Caco-2 (cell line): Measurements from ENCODE around the gene TBC1D2B. TPM values are rescaled to one million over a fixed set of nuclear protein-coding genes. Genes with fewer than 3 reads are reported as not detected.

Source experiments
- BruUV-seq: library from RNA; stranded (reverse); fragments of 400-500 nt; replicated peaks from 2 replicates; lab custom pipeline; 2021; lab: Mats Ljungman, UMichigan
- CTCF ChIA-PET: fragments of 300-600 bp; sonication (Branson Sonifier 250); formaldehyde crosslinking; loops from one replicate; lab custom pipeline; 2022; ENCODE audit warnings: antibody characterized with exemption; lab: Charles Lee
- POLR2A ChIA-PET: fragments of 300-600 bp; sonication (Branson Sonifier 250); formaldehyde crosslinking; loops from one replicate; lab custom pipeline; 2022; ENCODE audit warnings: antibody characterized with exemption; lab: Charles Lee
- DNase-seq, 2 experiments: peaks; one replicate each; pipeline versions ENCODE4 v3.0.0 to v3.0.0-alpha.2; 2020 to 2022
- H3K27me3 ChIP-seq: replicated peaks from 2 replicates; pipeline ENCODE4 v1.6.0; 2011; ENCODE audit warnings: low read length; ENCODE audit not compliant: control insufficient read depth, insufficient read depth
- H3K36me3 ChIP-seq: 2 replicates; pipeline ENCODE4 v1.5.1; 2011; ENCODE audit warnings: low read length; ENCODE audit not compliant: control insufficient read depth, insufficient read depth
- H3K4me1 ChIP-seq: fragments of 250-450 bp; sonication (Bioruptor Pico); 2 replicates; pipeline ENCODE4 v1.5.1; 2020; ENCODE audit warnings: mild to moderate bottlenecking
- H3K4me3 ChIP-seq: 2 replicates; pipeline ENCODE4 v1.5.1; 2011; ENCODE audit warnings: low read depth, mild to moderate bottlenecking, control low read depth, low read length
- H3K9me3 ChIP-seq: fragments of 250-450 bp; sonication (Bioruptor Pico); 2 replicates; pipeline ENCODE4 v1.5.1; 2020; ENCODE audit warnings: mild to moderate bottlenecking, moderate library complexity
- H3K27ac Mint-ChIP-seq: one replicate; pipeline ENCODE4 v1.8.0; 2022; ENCODE audit warnings: mixed read lengths; ENCODE audit not compliant: unreplicated experiment
- H3K27me3 Mint-ChIP-seq: one replicate; pipeline ENCODE4 v1.8.0; 2022; ENCODE audit warnings: mixed read lengths; ENCODE audit not compliant: insufficient read depth, unreplicated experiment
- H3K36me3 Mint-ChIP-seq: one replicate; pipeline ENCODE4 v1.8.0; 2022; ENCODE audit warnings: mild to moderate bottlenecking, mixed read lengths; ENCODE audit not compliant: insufficient read depth, unreplicated experiment
- H3K4me1 Mint-ChIP-seq: one replicate; pipeline ENCODE4 v1.8.0; 2022; ENCODE audit warnings: low read depth, mixed read lengths; ENCODE audit not compliant: unreplicated experiment
- H3K4me3 Mint-ChIP-seq: one replicate; pipeline ENCODE4 v1.8.0; 2022; ENCODE audit warnings: mild to moderate bottlenecking, moderate library complexity, mixed read lengths; ENCODE audit not compliant: unreplicated experiment
- H3K9me3 Mint-ChIP-seq: one replicate; pipeline ENCODE4 v1.8.0; 2022; ENCODE audit warnings: mixed read lengths; ENCODE audit not compliant: unreplicated experiment
- intact Hi-C: fragments of 100-400 bp; cut with micrococcal nuclease; formaldehyde crosslinking; loops from one replicate; pipeline ENCODE4 v1.10.0; 2022; ENCODE audit not compliant: unreplicated experiment
- total RNA-seq: library from RNA; stranded (reverse); gene quantifications from 2 replicates; pipeline ENCODE4 v1.2.3, GENCODE V29; 2022
- TF ChIP-seq, protein P1 (sequence below), 2 experiments: fragments of 200-600 bp in 1 of 2; IDR thresholded peaks; 1 replicate in 1 of 2; 2 replicates in 1 of 2; pipeline versions ENCODE4 v1.5.1 to v1.8.0; 2011 to 2022; ENCODE audit warnings: antibody characterized with exemption in 1 of 2, control low read depth in 1 of 2, inconsistent platforms in 1 of 2, low read depth in 1 of 2, low read length in 1 of 2, mild to moderate bottlenecking in 1 of 2, moderate library complexity in 1 of 2; ENCODE audit not compliant: insufficient read depth in 1 of 2, severe bottlenecking in 1 of 2, unreplicated experiment in 1 of 2

TBC1D2B gene
- total RNA-seq, 1 experiment from 2014 or later = 18.3 TPM

DNA sequence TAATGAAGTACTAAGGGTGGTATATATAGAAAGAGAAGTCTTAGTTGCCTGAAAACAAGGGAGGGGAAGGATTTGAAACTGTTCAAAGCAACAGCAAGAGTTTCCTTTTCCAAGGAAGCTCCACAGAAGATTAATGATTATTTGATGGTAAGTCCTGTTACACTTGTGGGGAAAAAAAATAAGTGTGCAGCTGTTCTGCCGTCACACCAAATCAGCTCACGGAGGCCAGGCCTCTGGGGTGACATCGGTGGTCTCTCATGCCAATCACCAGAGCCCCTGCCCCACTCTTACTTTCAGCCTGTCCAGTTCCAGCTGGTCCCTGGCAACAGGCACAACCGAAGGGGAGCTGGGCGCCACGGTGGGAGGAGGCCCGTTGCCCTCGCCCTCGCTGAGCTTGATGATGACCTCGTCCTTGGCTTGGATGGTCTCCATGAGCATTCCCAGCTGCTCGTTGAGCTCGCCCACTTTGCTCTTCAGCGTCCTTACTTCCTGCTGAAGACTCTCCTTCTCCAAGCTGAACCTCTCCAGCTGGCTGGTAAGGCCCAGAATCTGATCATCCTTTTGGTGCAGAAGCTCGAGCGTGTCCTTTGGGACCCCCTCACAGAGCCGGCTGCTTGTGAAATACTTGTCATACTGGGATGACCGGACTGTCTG is 53.5 kb downstream of the TBC1D2B start:
- Mint-ChIP-seq H3K9me3 (no peaks in the 10 kb centered on the region), H3K36me3 (peaks cover 4% of the 10 kb centered on the region), H3K27me3 (no peaks in the 10 kb centered on the region), H3K27ac (no peak overlapping the region), H3K4me1 (no peaks in the 10 kb centered on the region), H3K4me3 (no peak overlapping the region)
- DNase-seq = no peak
- no peaks in the 10 kb centered on the region for H3K4me1 ChIP-seq
- ChIA-PET POLR2A (no interaction called here), CTCF (interaction anchor here (0.9 kb wide), 1 partner anchor 84 kb away, joined by 3 read pairs; no protein-coding TSS in a partner anchor)
- no peaks in the 10 kb centered on the region; the same call in 1 of the 2 replicates for H3K36me3 ChIP-seq
- TF ChIP-seq, protein P1, sequence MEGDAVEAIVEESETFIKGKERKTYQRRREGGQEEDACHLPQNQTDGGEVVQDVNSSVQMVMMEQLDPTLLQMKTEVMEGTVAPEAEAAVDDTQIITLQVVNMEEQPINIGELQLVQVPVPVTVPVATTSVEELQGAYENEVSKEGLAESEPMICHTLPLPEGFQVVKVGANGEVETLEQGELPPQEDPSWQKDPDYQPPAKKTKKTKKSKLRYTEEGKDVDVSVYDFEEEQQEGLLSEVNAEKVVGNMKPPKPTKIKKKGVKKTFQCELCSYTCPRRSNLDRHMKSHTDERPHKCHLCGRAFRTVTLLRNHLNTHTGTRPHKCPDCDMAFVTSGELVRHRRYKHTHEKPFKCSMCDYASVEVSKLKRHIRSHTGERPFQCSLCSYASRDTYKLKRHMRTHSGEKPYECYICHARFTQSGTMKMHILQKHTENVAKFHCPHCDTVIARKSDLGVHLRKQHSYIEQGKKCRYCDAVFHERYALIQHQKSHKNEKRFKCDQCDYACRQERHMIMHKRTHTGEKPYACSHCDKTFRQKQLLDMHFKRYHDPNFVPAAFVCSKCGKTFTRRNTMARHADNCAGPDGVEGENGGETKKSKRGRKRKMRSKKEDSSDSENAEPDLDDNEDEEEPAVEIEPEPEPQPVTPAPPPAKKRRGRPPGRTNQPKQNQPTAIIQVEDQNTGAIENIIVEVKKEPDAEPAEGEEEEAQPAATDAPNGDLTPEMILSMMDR (IDR thresholded peaks at IDR 0.05; ENCODE audit: insufficient read depth in 1 of 2, low read depth in 1 of 2, low read length in 1 of 2, severe bottlenecking in 1 of 2, unreplicated experiment in 1 of 2) = no peak
- no peaks in the 10 kb centered on the region for H3K9me3 ChIP-seq
- BruUV-seq = no TSS peak
- no peaks in the 10 kb centered on the region for H3K27me3 ChIP-seq
- no peak overlapping the region for H3K4me3 ChIP-seq
- intact Hi-C loops = no loop called here

- no peaks in the 10 kb centered on the region for H3K27me3 ChIP-seq
- H3K27me3 Mint-ChIP-seq = no peaks in the 10 kb centered on the region
- no peaks in the 10 kb centered on the region for H3K4me1 ChIP-seq
- H3K9me3 Mint-ChIP-seq = no peaks in the 10 kb centered on the region
- ChIA-PET POLR2A (no interaction called here), CTCF (interaction anchor here (0.9 kb wide), 1 partner anchor 85 kb away, joined by 3 read pairs; no protein-coding TSS in a partner anchor)
- intact Hi-C loops = no loop called here
- no peak overlapping the region for H3K27ac Mint-ChIP-seq
- no peak for DNase-seq
- no peaks in the 10 kb centered on the region; the same call in 1 of the 2 replicates for H3K36me3 ChIP-seq
- no TSS peak for BruUV-seq
- peaks cover 4% of the 10 kb centered on the region for H3K36me3 Mint-ChIP-seq
- no peaks in the 10 kb centered on the region for H3K4me1 Mint-ChIP-seq
- TF ChIP-seq, protein P1 (IDR thresholded peaks at IDR 0.05; ENCODE audit: insufficient read depth in 1 of 2, low read depth in 1 of 2, low read length in 1 of 2, severe bottlenecking in 1 of 2, unreplicated experiment in 1 of 2) = no peak
- no peak overlapping the region for H3K4me3 Mint-ChIP-seq
- no peak overlapping the region for H3K4me3 ChIP-seq
- H3K9me3 ChIP-seq = no peaks in the 10 kb centered on the region
Measured at GRCh38 chr15:78023081-78023665, 54.3 kb downstream of the TBC1D2B start.

GRCh38 chr15:78021761-78022160 is 55.8 kb downstream of the TBC1D2B start:
- Histone ChIP-seq H3K9me3 (no peaks in the 10 kb centered on the region), H3K27me3 (no peaks in the 10 kb centered on the region), H3K36me3 (no peaks in the 10 kb centered on the region; the same call in 1 of the 2 replicates), H3K4me1 (no peaks in the 10 kb centered on the region), H3K4me3 (no peak overlapping the region)
- TF ChIP-seq, protein P1 (IDR thresholded peaks at IDR 0.05; ENCODE audit: insufficient read depth in 1 of 2, low read depth in 1 of 2, low read length in 1 of 2, severe bottlenecking in 1 of 2, unreplicated experiment in 1 of 2) = no peak
- no TSS peak for BruUV-seq
- no peaks in the 10 kb centered on the region for H3K9me3 Mint-ChIP-seq
- no peaks in the 10 kb centered on the region for H3K27me3 Mint-ChIP-seq
- intact Hi-C loops = no loop called here
- H3K4me1 Mint-ChIP-seq = no peaks in the 10 kb centered on the region
- ChIA-PET POLR2A (no interaction called here), CTCF (no interaction called here)
- peaks cover 4% of the 10 kb centered on the region for H3K36me3 Mint-ChIP-seq
- DNase-seq = no peak
- H3K27ac Mint-ChIP-seq = no peak overlapping the region
- no peak overlapping the region for H3K4me3 Mint-ChIP-seq
